ENCODE results near the gene SS18L1. TPM values are rescaled to one million over a fixed set of nuclear protein-coding genes. Genes with fewer than 3 reads are reported as not detected.

Gene SS18L1
- polyA plus RNA-seq, 2 donors = 5.5 to 14.7 TPM

GRCh38 chr20:62186887-62187866 lies 43.6 kb downstream of the SS18L1 start:
- 69 to 70% methylated on average over 13 of the region's 13 CpGs for WGBS, 2 donors
- Histone ChIP-seq H3K4me1 (ENCODE audit: control insufficient read depth in 2 of 2, insufficient read depth in 2 of 2, low read length in 1 of 2) (peaks cover 0 to 4% of the 10 kb centered on the region in 2 donors), H3K27ac (ENCODE audit: low read depth in 2 of 2, low read length in 1 of 2) (no peak overlapping the region)

GRCh38 chr20:62190639-62191411 lies 47.3 kb downstream of the SS18L1 start:
- Histone ChIP-seq H3K4me3 (ENCODE audit: low read depth in 1 of 2, low read length in 2 of 2) (no peak overlapping the region), H3K4me1 (ENCODE audit: control insufficient read depth in 2 of 2, insufficient read depth in 2 of 2, low read length in 1 of 2) (no peaks in the 10 kb centered on the region)
- 87 to 88% methylated on average over 25 of the region's 25 CpGs for WGBS, 2 donors

More at GRCh38 chr20:62186887-62187866, 43.6 kb downstream of the SS18L1 start:
- H3K36me3 ChIP-seq (ENCODE audit: control insufficient read depth in 2 of 2, insufficient read depth in 2 of 2, low read length in 1 of 2) = peaks cover 0 to 6% of the 10 kb centered on the region in 2 donors
- no peaks in the 10 kb centered on the region for H3K27me3 ChIP-seq (ENCODE audit: control insufficient read depth in 1 of 2, insufficient read depth in 2 of 2, low read length in 2 of 2)
- H3K4me3 ChIP-seq (ENCODE audit: low read depth in 1 of 2, low read length in 2 of 2) = no peak overlapping the region
- H3K9me3 ChIP-seq (ENCODE audit: control insufficient read depth in 2 of 2, insufficient read depth in 1 of 2, low read depth in 1 of 2, low read length in 1 of 2) = no peaks in the 10 kb centered on the region

GRCh38 chr20:62191781-62192559 lies 48.4 kb downstream of the SS18L1 start:
- Histone ChIP-seq H3K4me3 (ENCODE audit: low read depth in 1 of 2, low read length in 2 of 2) (no peak overlapping the region), H3K27ac (ENCODE audit: low read depth in 2 of 2, low read length in 1 of 2) (no peak overlapping the region), H3K4me1 (ENCODE audit: control insufficient read depth in 2 of 2, insufficient read depth in 2 of 2, low read length in 1 of 2) (no peaks in the 10 kb centered on the region), H3K9me3 (ENCODE audit: control insufficient read depth in 2 of 2, insufficient read depth in 1 of 2, low read depth in 1 of 2, low read length in 1 of 2) (no peaks in the 10 kb centered on the region), H3K36me3 (ENCODE audit: control insufficient read depth in 2 of 2, insufficient read depth in 2 of 2, low read length in 1 of 2) (peaks cover 4 to 12% of the 10 kb centered on the region in 2 donors), H3K27me3 (ENCODE audit: control insufficient read depth in 1 of 2, insufficient read depth in 2 of 2, low read length in 2 of 2) (no peaks in the 10 kb centered on the region)
- 78 to 79% methylated on average over 14 of the region's 14 CpGs for WGBS, 2 donors

More at GRCh38 chr20:62190639-62191411, 47.3 kb downstream of the SS18L1 start:
- no peak overlapping the region for H3K27ac ChIP-seq (ENCODE audit: low read depth in 2 of 2, low read length in 1 of 2)
- no peaks in the 10 kb centered on the region for H3K9me3 ChIP-seq (ENCODE audit: control insufficient read depth in 2 of 2, insufficient read depth in 1 of 2, low read depth in 1 of 2, low read length in 1 of 2)
- H3K36me3 ChIP-seq (ENCODE audit: control insufficient read depth in 2 of 2, insufficient read depth in 2 of 2, low read length in 1 of 2) = peaks cover 4 to 12% of the 10 kb centered on the region in 2 donors
- H3K27me3 ChIP-seq (ENCODE audit: control insufficient read depth in 1 of 2, insufficient read depth in 2 of 2, low read length in 2 of 2) = no peaks in the 10 kb centered on the region

- 83 to 84% methylated on average over 10 of the region's 10 CpGs for WGBS, 2 donors
- Histone ChIP-seq H3K27ac (ENCODE audit: low read depth in 2 of 2, low read length in 1 of 2) (no peak overlapping the region), H3K4me3 (ENCODE audit: low read depth in 1 of 2, low read length in 2 of 2) (no peak overlapping the region), H3K27me3 (ENCODE audit: control insufficient read depth in 1 of 2, insufficient read depth in 2 of 2, low read length in 2 of 2) (no peaks in the 10 kb centered on the region), H3K9me3 (ENCODE audit: control insufficient read depth in 2 of 2, insufficient read depth in 1 of 2, low read depth in 1 of 2, low read length in 1 of 2) (no peaks in the 10 kb centered on the region), H3K4me1 (ENCODE audit: control insufficient read depth in 2 of 2, insufficient read depth in 2 of 2, low read length in 1 of 2) (no peaks in the 10 kb centered on the region), H3K36me3 (ENCODE audit: control insufficient read depth in 2 of 2, insufficient read depth in 2 of 2, low read length in 1 of 2) (peaks cover 4 to 12% of the 10 kb centered on the region in 2 donors)
Measured at GRCh38 chr20:62192635-62193034, 49.1 kb downstream of the SS18L1 start.

- WGBS, 2 donors = 91 to 92% methylated on average over 29 of the region's 29 CpGs
- peaks cover 4 to 16% of the 10 kb centered on the region in 2 donors for H3K36me3 ChIP-seq (ENCODE audit: control insufficient read depth in 2 of 2, insufficient read depth in 2 of 2, low read length in 1 of 2)
Measured at GRCh38 chr20:62193079-62194025, 49.8 kb downstream of the SS18L1 start.

GRCh38 chr20:62195075-62195405 lies 51.5 kb downstream of the SS18L1 start:
- H3K27me3 ChIP-seq (ENCODE audit: control insufficient read depth in 1 of 2, insufficient read depth in 2 of 2, low read length in 2 of 2) = no peaks in the 10 kb centered on the region
- peaks cover 13 to 17% of the 10 kb centered on the region in 2 donors for H3K36me3 ChIP-seq (ENCODE audit: control insufficient read depth in 2 of 2, insufficient read depth in 2 of 2, low read length in 1 of 2)
- WGBS, 2 donors = 79 to 84% methylated on average over 8 of the region's 8 CpGs
- H3K9me3 ChIP-seq (ENCODE audit: control insufficient read depth in 2 of 2, insufficient read depth in 1 of 2, low read depth in 1 of 2, low read length in 1 of 2) = peaks cover 0 to 4% of the 10 kb centered on the region in 2 donors
- no peaks in the 10 kb centered on the region for H3K4me1 ChIP-seq (ENCODE audit: control insufficient read depth in 2 of 2, insufficient read depth in 2 of 2, low read length in 1 of 2)
- H3K27ac ChIP-seq (ENCODE audit: low read depth in 2 of 2, low read length in 1 of 2) = no peak overlapping the region
- H3K4me3 ChIP-seq (ENCODE audit: low read depth in 1 of 2, low read length in 2 of 2) = no peak overlapping the region

More at GRCh38 chr20:62193079-62194025, 49.8 kb downstream of the SS18L1 start:
- H3K9me3 ChIP-seq (ENCODE audit: control insufficient read depth in 2 of 2, insufficient read depth in 1 of 2, low read depth in 1 of 2, low read length in 1 of 2) = no peaks in the 10 kb centered on the region
- H3K27me3 ChIP-seq (ENCODE audit: control insufficient read depth in 1 of 2, insufficient read depth in 2 of 2, low read length in 2 of 2) = no peaks in the 10 kb centered on the region
- no peak overlapping the region for H3K4me3 ChIP-seq (ENCODE audit: low read depth in 1 of 2, low read length in 2 of 2)
- no peak overlapping the region for H3K27ac ChIP-seq (ENCODE audit: low read depth in 2 of 2, low read length in 1 of 2)
- no peaks in the 10 kb centered on the region for H3K4me1 ChIP-seq (ENCODE audit: control insufficient read depth in 2 of 2, insufficient read depth in 2 of 2, low read length in 1 of 2)

GRCh38 chr20:62195736-62196135 lies 52.2 kb downstream of the SS18L1 start:
- Histone ChIP-seq H3K4me1 (ENCODE audit: control insufficient read depth in 2 of 2, insufficient read depth in 2 of 2, low read length in 1 of 2) (no peaks in the 10 kb centered on the region), H3K9me3 (ENCODE audit: control insufficient read depth in 2 of 2, insufficient read depth in 1 of 2, low read depth in 1 of 2, low read length in 1 of 2) (peaks cover 0 to 4% of the 10 kb centered on the region in 2 donors), H3K36me3 (ENCODE audit: control insufficient read depth in 2 of 2, insufficient read depth in 2 of 2, low read length in 1 of 2) (peaks cover 20 to 22% of the 10 kb centered on the region in 2 donors), H3K27me3 (ENCODE audit: control insufficient read depth in 1 of 2, insufficient read depth in 2 of 2, low read length in 2 of 2) (no peaks in the 10 kb centered on the region), H3K27ac (ENCODE audit: low read depth in 2 of 2, low read length in 1 of 2) (no peak overlapping the region), H3K4me3 (ENCODE audit: low read depth in 1 of 2, low read length in 2 of 2) (no peak overlapping the region)
- 90 to 92% methylated on average over 10 of the region's 10 CpGs for WGBS, 2 donors

- H3K4me1 ChIP-seq (ENCODE audit: control insufficient read depth in 2 of 2, insufficient read depth in 2 of 2, low read length in 1 of 2) = no peaks in the 10 kb centered on the region
- no peak overlapping the region for H3K4me3 ChIP-seq (ENCODE audit: low read depth in 1 of 2, low read length in 2 of 2)
- H3K27me3 ChIP-seq (ENCODE audit: control insufficient read depth in 1 of 2, insufficient read depth in 2 of 2, low read length in 2 of 2) = no peaks in the 10 kb centered on the region
- peaks cover 22 to 23% of the 10 kb centered on the region in 2 donors for H3K36me3 ChIP-seq (ENCODE audit: control insufficient read depth in 2 of 2, insufficient read depth in 2 of 2, low read length in 1 of 2)
- H3K27ac ChIP-seq (ENCODE audit: low read depth in 2 of 2, low read length in 1 of 2) = no peak overlapping the region
- peaks cover 0 to 4% of the 10 kb centered on the region in 2 donors for H3K9me3 ChIP-seq (ENCODE audit: control insufficient read depth in 2 of 2, insufficient read depth in 1 of 2, low read depth in 1 of 2, low read length in 1 of 2)
- WGBS, 2 donors = 95% methylated on average over 10 of the region's 10 CpGs
Measured at GRCh38 chr20:62196286-62196685, 52.7 kb downstream of the SS18L1 start.

Measured in esophagus (tissue), 2 donors.